GM19025 (cell line): Measurements from ENCODE around the gene SP110.
"Not testable (repeated sequence)": the region's sequence is repeated elsewhere in the genome, so short reads cannot be mapped to it uniquely, and the experiment has no call there.

Experiments
- ATAC-seq: cut with Tn5 transposase; IDR thresholded peaks from one replicate; pipeline ENCODE4 v1.9.1; 2021; ENCODE audit warnings: mild to moderate bottlenecking, low read depth, moderate library complexity; ENCODE audit not compliant: unreplicated experiment

The SP110 gene

GRCh38 chr2:230219419-230220331 lies at the start of gene SP110:
Gene SP110, minus strand, starts transcription at chr2:230219984. Its CDS starts 3,057 bp downstream, at chr2:230216927.
- ATAC-seq = peak; percentile 87

DNA sequence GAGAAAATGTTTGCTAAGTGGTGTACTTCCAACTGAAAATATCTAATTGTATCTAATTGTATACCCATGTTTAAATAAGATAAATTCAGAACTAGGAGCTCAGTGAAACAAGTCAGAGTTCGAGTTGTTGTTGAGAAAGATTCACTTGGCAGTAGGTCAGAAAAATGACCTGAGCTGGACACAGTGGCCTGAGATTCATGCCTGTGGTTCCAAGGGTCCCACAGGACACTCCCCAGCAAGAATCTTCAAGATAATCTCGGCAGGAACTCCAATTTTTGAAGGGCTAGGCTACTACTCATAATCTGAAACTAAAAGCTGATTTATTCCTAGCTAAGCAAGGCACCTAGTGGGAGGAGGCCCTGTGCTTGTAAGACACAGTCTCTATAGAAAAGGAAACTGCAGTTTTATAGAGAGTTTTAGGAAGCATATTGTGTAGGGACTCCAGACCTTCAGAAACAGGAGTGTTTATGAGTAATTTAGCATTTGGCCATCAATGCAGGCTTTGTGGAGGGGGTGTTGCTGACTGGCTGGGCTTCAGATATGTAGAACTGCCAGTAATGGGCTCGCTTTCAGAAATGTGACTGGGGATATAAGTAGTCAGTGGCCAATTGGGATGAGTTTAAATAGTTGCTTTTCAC lies 48.9 kb upstream of the SP110 start:
- peak; percentile 57 for ATAC-seq

DNA sequence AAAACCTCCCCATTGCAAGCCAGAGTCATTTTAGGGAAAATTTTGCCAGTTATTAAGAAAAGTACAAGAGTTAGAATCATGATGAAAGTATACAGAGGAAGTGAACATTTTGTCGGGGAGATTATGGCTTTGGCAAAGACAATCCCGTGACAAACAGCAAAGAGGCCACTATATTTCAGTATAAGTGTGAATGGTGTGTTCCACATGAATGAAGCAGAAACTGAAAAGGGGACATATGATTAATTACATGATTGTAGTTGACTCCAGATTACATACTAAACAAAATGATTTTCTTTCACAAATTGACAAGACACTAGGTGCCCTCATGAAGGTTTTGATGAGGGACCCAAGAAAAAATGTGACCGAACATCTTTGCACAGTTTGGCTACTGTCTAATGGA lies 47.8 kb upstream of the SP110 start:
- peak; percentile 41 for ATAC-seq

GRCh38 chr2:230267059-230267458 lies 47.3 kb upstream of the SP110 start:
- ATAC-seq = no peak

DNA sequence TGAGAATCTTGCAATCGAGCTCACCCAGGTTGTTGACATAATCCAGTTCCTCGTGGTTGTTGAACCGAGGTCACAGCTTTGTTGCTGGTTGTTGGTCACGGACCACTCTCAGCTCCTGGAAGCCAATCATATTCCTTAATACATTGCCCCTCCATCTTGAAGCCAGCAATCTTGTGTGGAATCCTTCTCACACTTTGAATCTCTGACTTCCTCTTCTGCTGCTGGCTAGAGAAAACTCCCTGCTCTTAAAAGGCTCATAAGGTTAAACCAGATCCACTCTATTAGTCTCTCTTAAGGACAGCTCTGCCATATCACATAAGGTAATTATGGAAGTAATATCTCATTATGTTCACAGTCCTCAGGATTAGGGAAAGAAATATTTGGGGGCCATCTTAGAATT lies 46.9 kb upstream of the SP110 start:
- ATAC-seq = no peak

- ATAC-seq = not testable (repeated sequence)
Measured at GRCh38 chr2:230264945-230265344, 45.2 kb upstream of the SP110 start.

DNA sequence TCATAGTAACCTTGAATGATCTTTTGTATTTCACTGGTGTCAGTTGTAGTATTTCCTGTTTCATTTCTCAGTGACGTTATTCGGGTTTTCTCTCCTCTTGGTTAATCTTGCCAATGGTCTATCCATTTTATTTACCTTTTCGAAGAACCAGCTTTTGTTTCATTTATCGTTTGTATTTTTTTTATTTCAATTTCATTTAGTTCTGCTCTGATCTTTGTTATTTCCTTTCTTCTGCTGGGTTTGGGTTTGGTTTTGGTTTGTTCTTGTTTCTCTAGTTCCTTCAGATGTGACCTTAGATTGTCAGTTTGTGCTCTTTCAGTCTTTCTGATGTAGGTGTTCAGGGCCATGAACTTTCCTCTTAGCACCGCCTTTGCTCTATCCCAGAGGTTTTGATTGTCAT lies 42.5 kb upstream of the SP110 start:
- ATAC-seq = no peak

GRCh38 chr2:230258483-230258882 lies 38.7 kb upstream of the SP110 start:
- no peak for ATAC-seq

GRCh38 chr2:230256733-230257332 lies 37.0 kb upstream of the SP110 start:
- no peak for ATAC-seq

DNA sequence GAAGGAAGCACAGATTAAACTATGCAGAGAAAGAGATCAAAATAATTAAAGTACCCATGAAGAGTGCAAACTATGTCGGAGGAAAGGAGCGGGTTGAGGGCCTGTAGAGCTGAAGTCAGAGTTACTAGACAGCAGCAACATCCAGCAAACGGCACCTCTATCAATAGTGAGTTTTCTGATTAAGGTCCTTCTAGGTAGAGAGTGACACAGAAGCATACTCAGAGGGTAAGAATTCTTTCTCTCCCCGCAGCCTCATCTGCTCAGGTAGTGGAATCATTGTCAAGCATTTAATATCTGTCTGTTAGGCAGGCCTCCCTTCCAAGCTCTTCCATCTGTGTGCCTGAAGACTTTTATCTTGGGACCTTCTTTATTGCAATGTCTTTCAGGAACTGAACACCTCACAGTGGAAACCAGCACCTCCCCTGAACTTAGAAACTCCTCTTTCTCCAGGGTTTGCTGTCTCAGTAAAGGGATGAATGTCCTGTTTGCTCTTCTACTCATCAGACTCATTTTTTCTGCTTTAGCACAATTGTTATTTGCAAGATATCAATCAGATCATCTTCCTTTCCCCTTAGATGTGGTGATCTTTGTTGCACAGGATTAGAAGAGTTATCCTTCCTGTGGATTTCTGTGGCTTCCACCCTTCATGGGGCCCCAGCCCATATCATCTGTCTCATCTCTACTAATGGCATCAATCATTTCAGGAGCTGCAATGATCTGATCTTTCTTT lies 34.5 kb upstream of the SP110 start:
- ATAC-seq = no peak

- no peak for ATAC-seq
Measured at GRCh38 chr2:230250231-230250630, 30.4 kb upstream of the SP110 start.

- no peak for ATAC-seq
Measured at GRCh38 chr2:230246206-230246605, 26.4 kb upstream of the SP110 start.

- no peak for ATAC-seq
Measured at GRCh38 chr2:230244211-230244610, 24.4 kb upstream of the SP110 start.

GRCh38 chr2:230234845-230235244 lies 15.1 kb upstream of the SP110 start:
- no peak for ATAC-seq

DNA sequence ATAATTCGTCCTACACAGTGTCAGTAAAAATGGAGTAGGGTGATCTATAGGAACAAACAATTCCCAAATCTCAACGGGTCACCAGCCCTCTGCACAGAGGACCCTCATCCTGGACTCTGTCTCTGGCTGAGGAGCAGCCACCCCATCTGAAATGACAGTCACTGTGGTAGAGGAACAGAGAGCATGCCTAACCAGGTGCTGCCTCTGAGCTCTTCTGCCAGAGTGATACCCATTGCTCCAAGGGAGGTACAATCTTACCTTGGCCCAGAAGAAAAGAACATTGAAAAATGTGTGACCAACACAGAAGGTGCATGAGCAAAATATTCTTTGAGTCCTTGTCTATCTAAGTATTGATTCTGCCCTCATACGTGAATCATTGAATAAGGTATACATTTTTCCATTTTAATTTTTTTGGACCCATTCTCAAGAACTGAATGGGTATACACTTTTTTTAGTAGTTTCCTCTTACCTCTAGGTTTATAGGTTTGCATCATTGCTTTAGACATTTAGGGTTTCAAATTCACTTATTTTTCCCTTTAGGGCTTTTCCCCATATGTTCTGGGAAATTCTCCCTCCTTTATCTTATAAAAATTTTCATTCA lies 14.4 kb upstream of the SP110 start:
- ATAC-seq = no peak

DNA sequence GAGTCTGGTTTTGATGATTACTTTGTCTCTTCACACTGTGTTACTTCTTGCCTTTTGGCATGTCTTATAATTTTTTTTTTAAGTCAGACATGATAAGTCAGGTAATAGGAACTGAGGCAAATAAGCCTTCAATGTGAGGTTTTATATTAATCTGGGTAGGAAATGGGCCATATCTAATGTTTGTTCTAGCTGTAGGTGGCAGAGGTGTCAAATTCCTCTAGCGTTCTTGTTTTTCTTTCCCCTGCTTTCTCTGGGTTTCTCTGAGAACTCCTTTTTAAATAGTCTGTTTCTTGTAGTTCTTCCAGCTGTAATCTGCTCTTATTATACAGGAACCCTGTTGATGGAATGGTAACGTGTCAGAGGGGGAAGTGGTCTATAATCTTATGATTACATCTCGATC lies 11.5 kb upstream of the SP110 start:
- ATAC-seq = no peak

DNA sequence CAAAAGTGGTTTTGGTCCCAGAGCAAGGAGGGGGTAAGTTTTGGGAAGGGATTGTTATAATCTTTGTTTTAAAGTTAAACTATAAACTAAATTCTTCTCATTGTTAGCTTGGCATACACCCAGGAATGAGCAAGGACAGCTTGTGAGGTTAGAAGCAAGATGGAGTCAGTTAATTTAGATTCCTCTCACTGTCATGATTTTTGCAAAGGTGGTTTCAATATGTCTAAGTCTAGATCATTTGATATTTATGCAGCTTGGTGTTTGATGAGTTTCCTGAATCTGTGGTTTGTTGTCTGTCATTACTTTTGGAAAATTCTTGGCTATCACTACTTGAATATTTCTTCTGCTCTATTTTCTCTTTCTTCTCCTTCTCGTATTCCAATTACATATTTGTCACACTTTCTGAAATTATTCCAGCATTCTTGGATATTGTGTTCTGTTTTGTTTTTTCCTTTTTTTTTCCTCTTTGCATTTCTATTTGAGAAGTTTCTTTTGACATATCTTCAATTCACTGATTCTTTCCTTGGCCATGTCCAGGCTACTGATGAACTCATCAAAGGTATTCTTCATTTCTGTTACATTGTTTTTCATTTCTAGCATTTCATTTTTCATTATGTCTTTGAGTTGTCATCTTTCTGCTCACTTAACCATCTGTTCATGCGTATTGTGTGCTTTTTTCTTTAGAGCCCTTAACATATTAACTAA lies 10.9 kb upstream of the SP110 start:
- ATAC-seq = no peak

DNA sequence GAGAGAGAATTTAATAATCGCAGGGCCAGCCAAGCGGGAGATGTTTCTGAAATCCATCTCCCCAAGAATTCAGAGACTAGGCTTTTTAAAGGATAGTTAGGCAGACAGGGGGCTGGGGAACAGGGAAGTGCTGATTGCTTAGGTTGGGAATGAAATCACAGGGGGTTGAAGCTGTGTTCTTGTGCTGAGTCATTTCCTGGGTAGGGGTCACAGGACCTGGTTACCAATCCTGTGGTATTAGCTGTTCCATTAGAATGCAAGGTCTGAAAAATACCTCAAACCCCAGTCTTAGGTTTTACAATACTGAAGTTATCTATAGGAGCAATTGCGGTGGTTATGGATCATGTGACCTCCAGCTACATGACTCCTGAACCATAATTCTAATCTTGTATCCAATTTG lies 10.3 kb upstream of the SP110 start:
- no peak for ATAC-seq

- ATAC-seq = no peak
Measured at GRCh38 chr2:230227216-230227615, 7.4 kb upstream of the SP110 start.

DNA sequence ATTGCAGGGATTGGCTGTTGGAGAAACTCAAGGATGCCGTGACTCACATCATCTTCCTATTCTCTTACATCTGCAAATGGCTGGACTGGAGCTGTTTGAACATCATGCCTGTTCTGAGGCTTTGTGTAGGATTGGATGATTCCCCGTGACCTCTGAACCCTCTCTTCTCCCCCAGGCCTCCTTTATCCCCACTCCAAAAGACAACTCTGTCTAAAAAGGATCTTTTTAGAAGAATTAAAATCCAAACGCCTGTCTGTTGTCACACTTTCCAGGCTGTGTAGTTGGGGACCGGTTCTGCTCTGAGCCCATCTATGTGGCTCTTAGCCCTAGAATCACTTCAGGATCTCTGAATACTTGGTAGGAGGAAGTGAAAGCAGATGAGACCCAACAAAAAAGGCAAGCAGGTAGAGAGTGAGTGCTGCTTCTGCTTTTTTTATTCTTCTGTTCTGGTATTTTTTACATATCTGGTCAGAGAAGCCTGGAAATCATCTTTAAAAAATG lies 6.3 kb upstream of the SP110 start:
- peak; percentile 69 for ATAC-seq
